ENCODE results near the gene SPN.
"Not testable (repeated sequence)": the region's sequence is repeated elsewhere in the genome, so short reads cannot be mapped to it uniquely, and the experiment has no call there.

GRCh38 chr16:29623253-29623652, 39.8 kb upstream of the SPN start:
- TF ChIP-seq CTCF (IDR thresholded peaks at IDR 0.05; ENCODE audit: low read length); EZH2 (IDR thresholded peaks at IDR 0.05; ENCODE audit: borderline replicate concordance, low read length): not testable (repeated sequence)

Data from OCI-LY1 (cell line).